Neuronal stem cell (in vitro differentiated cells): Measurements from ENCODE around the gene ADH4.

ENCODE experiments used
- DNase-seq: peaks from one replicate; pipeline ENCODE4 v3.0.0-alpha.2; 2013; ENCODE audit warnings: low spot score
- H2AFZ ChIP-seq: one replicate; pipeline ENCODE4 v1.6.1; 2013; ENCODE audit warnings: mild to moderate bottlenecking, low read length, inconsistent platforms
- H2AK5ac ChIP-seq: 2 replicates; pipeline ENCODE4 v1.6.1; 2013; ENCODE audit warnings: low read depth, mild to moderate bottlenecking, inconsistent platforms, low read length, moderate library complexity, mixed read lengths
- H2BK120ac ChIP-seq: 2 replicates; pipeline ENCODE4 v1.6.1; 2013; ENCODE audit warnings: low read depth, mild to moderate bottlenecking, inconsistent platforms, low read length, moderate library complexity, mixed read lengths
- H2BK12ac ChIP-seq: one replicate; pipeline ENCODE4 v1.6.1; 2013; ENCODE audit warnings: low read length, inconsistent platforms
- H2BK15ac ChIP-seq: 2 replicates; pipeline ENCODE4 v1.6.1; 2013; ENCODE audit warnings: mild to moderate bottlenecking, low read length, inconsistent platforms, mixed read lengths
- H2BK5ac ChIP-seq: one replicate; pipeline ENCODE4 v1.6.1; 2013; ENCODE audit warnings: inconsistent platforms, mild to moderate bottlenecking, low read length, moderate library complexity
- H3K14ac ChIP-seq: one replicate; pipeline ENCODE4 v1.6.1; 2013; ENCODE audit warnings: low read length, inconsistent platforms
- H3K18ac ChIP-seq: 2 replicates; pipeline ENCODE4 v1.6.1; 2013; ENCODE audit warnings: low read length, inconsistent platforms
- H3K23ac ChIP-seq: 2 replicates; pipeline ENCODE4 v1.6.1; 2013; ENCODE audit warnings: low read depth, mild to moderate bottlenecking, mixed read lengths, low read length, inconsistent platforms; ENCODE audit not compliant: poor library complexity
- H3K27ac ChIP-seq: replicated peaks from 3 replicates; pipeline ENCODE4 v1.5.1; 2013; ENCODE audit warnings: low read length, inconsistent platforms
- H3K27me3 ChIP-seq, 3 experiments: 2 replicates each; pipeline ENCODE4 v1.6.1; 2013; ENCODE audit warnings: low read length in 3 of 3, mild to moderate bottlenecking in 2 of 3, inconsistent platforms in 1 of 3, low read depth in 1 of 3, mixed read lengths in 1 of 3, moderate library complexity in 1 of 3; ENCODE audit not compliant: control insufficient read depth in 3 of 3, insufficient read depth in 3 of 3
- H3K36me3 ChIP-seq, 2 donors: replicated peaks in 1 of 2; 2 replicates each; pipeline ENCODE4 v1.6.1; 2013; ENCODE audit warnings: low read length in 2 of 2; ENCODE audit not compliant: control insufficient read depth in 2 of 2, insufficient read depth in 2 of 2
- H3K4ac ChIP-seq: 2 replicates; pipeline ENCODE4 v1.6.1; 2013; ENCODE audit warnings: inconsistent platforms, mild to moderate bottlenecking, low read length, moderate library complexity
- H3K4me1 ChIP-seq, 2 donors: 1 replicate in 1 of 2; 2 replicates in 1 of 2; pipeline ENCODE4 v1.6.1; 2013; ENCODE audit warnings: low read length in 2 of 2, low read depth in 1 of 2; ENCODE audit not compliant: control insufficient read depth in 2 of 2, insufficient read depth in 1 of 2
- H3K4me2 ChIP-seq: one replicate; pipeline ENCODE4 v1.6.1; 2013; ENCODE audit warnings: mild to moderate bottlenecking, low read length, inconsistent platforms; ENCODE audit not compliant: insufficient read depth, poor library complexity, severe bottlenecking
- H3K4me3 ChIP-seq, 2 donors: 2 replicates each; pipeline ENCODE4 v1.5.1; 2013; ENCODE audit warnings: low read length in 2 of 2, mild to moderate bottlenecking in 2 of 2, inconsistent platforms in 1 of 2, moderate library complexity in 1 of 2
- H3K79me1 ChIP-seq: one replicate; pipeline ENCODE4 v1.6.1; 2013; ENCODE audit warnings: low read depth, mild to moderate bottlenecking, inconsistent platforms, low read length, moderate library complexity
- H3K9ac ChIP-seq: one replicate; pipeline ENCODE4 v1.6.1; 2013; ENCODE audit warnings: mild to moderate bottlenecking, low read depth, low read length, inconsistent platforms; ENCODE audit not compliant: poor library complexity
- H3K9me3 ChIP-seq, 2 donors: replicated peaks in 1 of 2; 2 replicates each; pipeline versions ENCODE3 to v1.6.1; 2013; ENCODE audit warnings: low read length in 2 of 2, mild to moderate bottlenecking in 2 of 2, inconsistent platforms in 1 of 2, low read depth in 1 of 2, mixed read lengths in 1 of 2, moderate library complexity in 1 of 2; ENCODE audit not compliant: control insufficient read depth in 2 of 2, insufficient read depth in 1 of 2
- H4K8ac ChIP-seq: one replicate; pipeline ENCODE4 v1.6.1; 2013; ENCODE audit warnings: low read depth, mild to moderate bottlenecking, inconsistent platforms, low read length, moderate library complexity
- H4K91ac ChIP-seq: one replicate; pipeline ENCODE4 v1.6.1; 2013; ENCODE audit warnings: low read length, low read depth, mild to moderate bottlenecking, inconsistent platforms; ENCODE audit not compliant: poor library complexity
- WGBS, 2 donors: extraction: QIAGEN DNeasy Blood & Tissue Kit; methylation state at CpG; one replicate each; pipeline ENCODE4 v1.1.7; 2013; ENCODE audit warnings: missing lambda C conversion rate in 2 of 2, mixed read lengths in 1 of 2; ENCODE audit not compliant: insufficient read length in 2 of 2, insufficient replicate concordance in 1 of 2; ENCODE audit errors: extremely low coverage in 2 of 2; 5-methylcytosine and 5-hydroxymethylcytosine counted together

ADH4 gene

DNA sequence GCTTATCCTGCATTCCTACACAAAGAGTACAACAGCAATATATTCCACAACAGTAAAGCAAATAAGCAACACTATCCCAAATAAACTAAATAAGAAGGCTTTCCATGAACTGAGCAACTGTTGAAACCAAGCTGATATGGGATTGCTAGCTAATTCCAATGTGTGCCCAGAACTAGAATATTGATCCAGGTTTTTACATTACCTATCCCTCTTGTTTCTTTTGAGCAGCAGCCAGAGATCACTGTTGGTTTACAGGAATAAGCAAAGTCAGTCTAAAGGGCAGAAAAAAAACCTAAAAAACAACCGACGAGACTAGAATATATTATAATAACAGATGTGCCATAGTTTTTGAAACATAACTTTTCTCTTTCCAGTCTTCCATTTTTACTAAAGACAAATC is 22.4 kb upstream of the ADH4 start:
- no peak for DNase-seq
- Histone ChIP-seq H2BK5ac (no peak overlapping the region), H3K79me1 (no peaks in the 10 kb centered on the region), H3K23ac (no peak overlapping the region), H3K9me3 (no peaks in the 10 kb centered on the region), H3K27ac (no peak overlapping the region), H3K27me3 (no peaks in the 10 kb centered on the region), H3K4me2 (no peak overlapping the region), H4K91ac (no peak overlapping the region), H2AK5ac (no peak overlapping the region), H3K9ac (no peak overlapping the region), H3K14ac (no peak overlapping the region), H3K18ac (no peak overlapping the region), H2BK120ac (no peak overlapping the region), H4K8ac (no peak overlapping the region), H3K4ac (no peak overlapping the region), H3K36me3 (no peaks in the 10 kb centered on the region), H2AFZ (no peak overlapping the region), H2BK12ac (no peak overlapping the region), H3K4me3 (no peak overlapping the region), H3K4me1 (no peaks in the 10 kb centered on the region), H2BK15ac (no peak overlapping the region)
- no CpG with 5 or more reads among the region's 2 CpGs for WGBS, 2 donors

DNA sequence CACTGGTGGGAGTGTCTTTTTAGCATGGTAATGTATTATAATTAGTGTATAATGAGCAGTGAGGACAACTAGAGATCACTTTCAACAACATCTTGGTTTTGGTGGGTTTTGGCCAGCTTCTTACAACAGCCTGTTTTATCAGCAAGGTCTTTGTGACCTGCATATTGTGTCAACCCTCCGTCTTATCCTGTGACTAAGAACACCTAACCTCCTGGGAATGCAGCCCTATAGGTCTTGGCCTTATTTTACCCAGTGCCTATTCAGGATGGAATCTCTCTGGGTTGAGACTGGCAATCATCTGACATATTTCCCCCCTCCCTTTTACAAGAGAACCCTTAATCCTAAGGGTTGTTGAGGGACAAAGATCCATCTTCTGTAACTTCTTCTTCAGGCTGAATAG is 21.9 kb upstream of the ADH4 start:
- no peak overlapping the region for H2AFZ ChIP-seq
- no peak overlapping the region for H2AK5ac ChIP-seq
- H2BK12ac ChIP-seq: no peak overlapping the region
- no peak overlapping the region for H2BK15ac ChIP-seq
- no peak for DNase-seq
- H3K9ac ChIP-seq: no peak overlapping the region
- H3K4me3 ChIP-seq: no peak overlapping the region
- H3K79me1 ChIP-seq: no peaks in the 10 kb centered on the region
- H3K4me2 ChIP-seq: no peak overlapping the region
- no peaks in the 10 kb centered on the region for H3K36me3 ChIP-seq
- no peak overlapping the region for H3K23ac ChIP-seq
- H4K8ac ChIP-seq: no peak overlapping the region
- no CpG with 5 or more reads among the region's 1 CpG for whole genome bisulfite sequencing, 2 donors
- H4K91ac ChIP-seq: no peak overlapping the region
- H3K14ac ChIP-seq: no peak overlapping the region
- no peaks in the 10 kb centered on the region for H3K27me3 ChIP-seq
- H2BK120ac ChIP-seq: no peak overlapping the region
- H3K4ac ChIP-seq: no peak overlapping the region
- no peak overlapping the region for H3K27ac ChIP-seq
- no peak overlapping the region for H2BK5ac ChIP-seq
- no peaks in the 10 kb centered on the region for H3K4me1 ChIP-seq
- H3K9me3 ChIP-seq: no peaks in the 10 kb centered on the region
- H3K18ac ChIP-seq: no peak overlapping the region

DNA sequence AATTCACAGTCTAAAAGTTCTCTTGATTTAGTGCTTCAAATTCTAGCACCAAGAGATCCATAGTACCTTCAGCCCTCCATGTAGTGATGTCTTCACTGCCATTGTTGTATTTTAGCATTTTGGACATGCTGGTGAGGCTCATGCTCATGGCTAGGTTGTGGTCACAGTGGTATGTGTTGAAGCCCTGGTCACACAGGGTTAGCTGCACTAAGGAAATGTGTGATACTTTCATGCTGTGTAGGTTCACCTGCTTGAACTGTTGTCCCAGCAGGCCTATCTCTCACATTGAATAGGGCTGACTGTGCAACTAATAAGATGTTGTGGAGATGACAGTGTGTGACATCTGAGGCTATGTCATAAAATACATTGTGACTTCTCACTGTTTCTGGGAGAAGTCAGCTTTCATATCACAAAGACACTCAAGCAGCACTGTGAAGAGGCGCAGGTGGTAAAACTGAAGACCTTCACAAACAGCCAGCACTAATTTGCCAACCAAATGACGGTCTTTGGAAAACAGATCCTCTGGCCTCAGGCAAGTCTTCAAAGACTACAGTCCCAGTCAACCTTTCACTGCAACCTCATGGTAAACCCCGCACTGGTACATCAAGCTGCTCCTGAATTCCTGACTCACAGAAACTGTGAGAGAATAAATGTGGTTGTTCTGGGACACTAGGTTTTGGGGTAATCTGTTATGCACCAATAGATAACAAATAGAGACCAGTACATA is 17.4 kb upstream of the ADH4 start:
- no peaks in the 10 kb centered on the region for H3K27me3 ChIP-seq
- no CpG with 5 or more reads among the region's 3 CpGs for WGBS, 2 donors

DNA sequence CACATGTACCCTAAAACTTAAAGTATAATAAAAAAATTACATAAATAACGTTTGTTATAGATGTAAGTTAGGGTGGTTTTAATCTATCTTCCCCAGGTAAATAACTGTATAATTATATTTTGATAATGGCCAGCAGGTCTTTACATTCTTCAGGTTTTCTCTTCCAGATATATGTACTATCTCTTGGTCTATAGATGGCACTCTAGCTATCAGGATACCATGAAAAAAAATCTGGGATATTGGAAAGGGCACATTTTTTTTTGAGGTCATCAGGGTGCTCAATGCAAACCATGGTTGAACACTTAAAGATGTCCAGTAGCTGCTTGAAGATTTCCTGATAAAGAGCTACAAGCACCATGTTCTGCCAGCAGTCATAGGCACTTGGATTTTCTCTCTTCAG is 15.6 kb upstream of the ADH4 start:
- Histone ChIP-seq H3K27ac (no peak overlapping the region), H3K4me1 (no peaks in the 10 kb centered on the region), H4K91ac (no peak overlapping the region), H2AK5ac (no peak overlapping the region), H2AFZ (no peak overlapping the region), H2BK5ac (no peak overlapping the region), H3K27me3 (no peaks in the 10 kb centered on the region), H3K4ac (no peak overlapping the region), H4K8ac (no peak overlapping the region), H3K23ac (no peak overlapping the region), H3K9me3 (no peaks in the 10 kb centered on the region), H3K4me2 (no peak overlapping the region), H3K79me1 (no peaks in the 10 kb centered on the region), H2BK12ac (no peak overlapping the region), H3K14ac (no peak overlapping the region), H3K36me3 (peaks cover 0 to 2% of the 10 kb centered on the region in 2 donors), H3K18ac (no peak overlapping the region), H2BK120ac (no peak overlapping the region), H3K9ac (no peak overlapping the region), H3K4me3 (no peak overlapping the region), H2BK15ac (no peak overlapping the region)
- no peak for DNase-seq
- no CpG with 5 or more reads among the region's 1 CpG for WGBS, 2 donors

More for the DNA sequence above, 17.4 kb upstream of the ADH4 start:
- DNase-seq: no peak
- no peaks in the 10 kb centered on the region for H3K9me3 ChIP-seq
- H2BK5ac ChIP-seq: no peak overlapping the region
- H3K36me3 ChIP-seq: no peaks in the 10 kb centered on the region
- no peak overlapping the region for H4K91ac ChIP-seq
- no peak overlapping the region for H3K9ac ChIP-seq
- no peak overlapping the region for H2BK15ac ChIP-seq
- H2AFZ ChIP-seq: no peak overlapping the region
- no peak overlapping the region for H3K4me3 ChIP-seq
- no peak overlapping the region for H3K4me2 ChIP-seq
- H3K23ac ChIP-seq: no peak overlapping the region
- H2BK120ac ChIP-seq: no peak overlapping the region
- no peaks in the 10 kb centered on the region for H3K4me1 ChIP-seq
- H2AK5ac ChIP-seq: no peak overlapping the region
- H3K18ac ChIP-seq: no peak overlapping the region
- H3K27ac ChIP-seq: no peak overlapping the region
- no peak overlapping the region for H2BK12ac ChIP-seq
- no peaks in the 10 kb centered on the region for H3K79me1 ChIP-seq
- no peak overlapping the region for H3K4ac ChIP-seq
- H4K8ac ChIP-seq: no peak overlapping the region
- no peak overlapping the region for H3K14ac ChIP-seq
